GM19455 (cell line): ENCODE results near the gene XPR1.
A peak's percentile ranks its signal among the peaks of the same experiment; 100 is the strongest.
"Not testable (repeated sequence)": the region's sequence is repeated elsewhere in the genome, so short reads cannot be mapped to it uniquely, and the experiment has no call there.

Experiments used
- ATAC-seq: cut with Tn5 transposase; IDR thresholded peaks from one replicate; pipeline ENCODE4 v1.9.1; 2021; ENCODE audit not compliant: unreplicated experiment

The XPR1 gene

DNA sequence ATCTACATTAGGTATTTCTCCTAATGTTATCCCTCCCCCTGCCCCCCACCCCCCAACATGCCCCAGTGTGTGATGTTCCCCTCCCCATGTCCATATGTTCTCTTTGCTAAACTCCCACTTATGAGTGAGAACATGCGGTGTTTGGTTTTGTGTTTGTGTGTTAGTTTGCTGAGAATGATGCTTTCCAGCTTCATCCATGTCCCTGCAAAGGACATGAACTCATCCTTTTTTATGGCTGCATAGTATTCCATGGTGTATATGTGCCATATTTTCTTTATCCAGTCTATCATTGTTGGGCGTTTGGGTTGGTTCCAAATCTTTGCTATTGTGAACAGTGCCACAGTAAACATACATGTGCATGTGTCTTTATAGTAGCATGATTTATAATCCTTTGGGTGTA lies 199.7 kb downstream of the XPR1 start:
- ATAC-seq, result not testable (repeated sequence)

- not testable (repeated sequence) for ATAC-seq
Observed at GRCh38 chr1:180833180-180833579, 201.4 kb downstream of the XPR1 start.

DNA sequence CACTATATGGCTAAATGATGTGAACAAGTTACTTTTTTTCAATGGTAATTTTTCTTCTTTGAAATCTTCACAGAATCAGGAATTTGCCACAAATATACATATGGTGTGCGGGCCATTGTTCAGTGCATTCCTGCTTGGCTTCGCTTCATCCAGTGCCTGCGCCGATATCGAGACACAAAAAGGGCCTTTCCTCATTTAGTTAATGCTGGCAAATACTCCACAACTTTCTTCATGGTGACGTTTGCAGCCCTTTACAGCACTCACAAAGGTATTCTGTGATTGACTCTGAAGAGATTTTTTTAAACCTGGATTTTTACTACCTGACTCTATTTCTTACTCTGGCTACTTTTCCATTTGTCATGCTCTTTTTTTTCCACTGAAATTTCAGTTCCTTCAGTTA lies 204.6 kb downstream of the XPR1 start:
- no peak for ATAC-seq

DNA sequence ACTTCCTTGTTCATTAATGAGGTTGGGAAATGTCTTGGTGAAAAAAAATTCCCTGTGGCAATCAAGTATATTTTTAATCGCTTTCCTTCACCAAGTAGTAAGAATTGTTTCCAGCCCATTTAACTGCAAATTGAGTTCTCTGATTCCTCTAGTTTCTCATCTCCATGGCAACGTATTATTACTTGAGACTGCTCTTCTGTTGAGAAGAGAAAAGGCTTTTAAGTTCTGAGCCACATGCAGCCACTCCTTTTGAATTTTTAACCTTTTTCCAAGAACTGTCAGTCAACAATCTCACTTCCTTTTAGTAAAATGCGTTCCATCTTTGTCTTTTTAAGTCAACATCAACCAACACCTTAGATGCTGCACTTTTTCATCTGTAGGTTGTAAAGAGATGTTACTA lies 205.2 kb downstream of the XPR1 start:
- no peak for ATAC-seq

GRCh38 chr1:180838535-180838934 lies 206.7 kb downstream of the XPR1 start:
- ATAC-seq, result no peak

- no peak for ATAC-seq
Observed at GRCh38 chr1:180839547-180839946, 207.7 kb downstream of the XPR1 start.

GRCh38 chr1:180841415-180841814 lies 209.6 kb downstream of the XPR1 start:
- ATAC-seq, result no peak

DNA sequence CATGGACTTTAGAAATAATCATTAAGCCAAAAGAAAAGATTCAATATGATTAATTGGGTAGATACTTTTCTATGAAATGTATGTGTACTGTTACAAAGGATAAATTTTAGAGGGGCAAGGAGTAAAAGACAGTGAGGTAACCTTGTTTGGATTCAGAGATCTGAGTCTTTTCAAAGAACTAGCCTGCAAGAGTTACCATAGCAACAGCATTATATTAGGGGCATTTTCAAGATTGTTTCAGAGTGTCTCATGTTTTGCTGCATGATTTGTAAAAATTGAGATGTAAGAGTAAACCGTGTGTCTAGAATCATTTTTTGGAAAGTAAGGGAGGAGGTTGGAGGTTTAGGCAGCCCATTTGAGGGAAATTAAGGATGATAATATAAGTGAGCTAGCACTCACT lies 210.2 kb downstream of the XPR1 start:
- ATAC-seq, result no peak

DNA sequence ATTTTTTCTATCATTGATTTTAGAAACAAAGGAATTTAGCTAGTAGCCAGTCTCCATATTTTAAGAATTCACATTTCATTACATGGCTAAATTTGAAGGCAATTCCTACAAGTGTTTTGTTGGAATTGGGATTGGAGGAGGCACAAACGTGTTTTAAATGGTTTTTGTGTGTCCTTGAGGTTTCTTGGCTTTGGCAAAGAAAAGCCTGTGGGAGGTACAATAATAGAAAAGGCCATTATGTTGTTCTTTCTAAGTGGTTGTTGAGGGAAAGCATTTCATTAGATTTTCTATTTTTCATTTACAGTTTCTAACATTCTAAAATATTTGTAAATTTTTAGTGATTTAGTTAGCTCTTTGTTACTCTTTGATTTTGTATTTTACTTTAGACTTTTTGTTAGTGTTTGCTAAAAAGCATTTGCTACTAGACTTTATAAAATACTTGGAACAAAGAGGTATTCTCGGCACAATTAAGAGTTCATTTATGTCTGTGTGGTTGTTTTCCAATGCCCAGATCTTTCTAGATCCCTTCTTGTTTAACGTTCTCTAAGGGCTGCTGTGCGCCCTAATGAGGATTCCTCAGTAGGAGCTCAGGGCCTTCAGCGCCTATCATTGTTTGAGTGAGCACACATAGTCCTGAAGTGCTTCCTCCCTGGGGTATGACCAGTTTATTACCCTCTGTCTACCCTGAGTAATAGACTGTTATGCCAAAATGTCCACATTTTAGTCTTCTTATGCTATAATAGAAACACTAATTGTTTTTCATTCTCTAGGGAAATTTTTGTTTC lies 210.9 kb downstream of the XPR1 start:
- ATAC-seq, result no peak

GRCh38 chr1:180845352-180845751 lies 213.5 kb downstream of the XPR1 start:
- no peak for ATAC-seq

DNA sequence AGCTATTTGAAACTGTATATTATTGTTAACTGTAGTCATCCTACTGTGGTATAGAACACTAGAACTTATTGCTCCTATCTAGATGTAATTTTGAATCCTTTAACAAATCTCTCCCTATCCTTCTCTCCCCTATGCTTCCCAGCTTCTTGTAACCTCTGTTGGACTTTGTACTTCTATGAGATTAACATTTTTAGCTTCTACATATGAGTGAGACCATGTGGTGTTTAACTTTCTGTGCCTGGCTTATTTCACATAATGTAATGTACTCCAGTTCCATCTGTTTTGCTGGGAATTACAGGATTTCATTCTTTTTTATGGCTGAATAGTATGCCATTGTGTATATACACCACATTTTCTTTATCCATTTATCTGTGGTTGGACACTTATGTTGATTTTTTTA lies 216.4 kb downstream of the XPR1 start:
- ATAC-seq, result no peak

- peak; percentile 80 for ATAC-seq
Observed at GRCh38 chr1:180849031-180849775, 217.4 kb downstream of the XPR1 start.

- no peak for ATAC-seq
Observed at GRCh38 chr1:180851995-180852887, 220.4 kb downstream of the XPR1 start.

GRCh38 chr1:180854001-180854400 lies 222.2 kb downstream of the XPR1 start:
- ATAC-seq, result no peak

DNA sequence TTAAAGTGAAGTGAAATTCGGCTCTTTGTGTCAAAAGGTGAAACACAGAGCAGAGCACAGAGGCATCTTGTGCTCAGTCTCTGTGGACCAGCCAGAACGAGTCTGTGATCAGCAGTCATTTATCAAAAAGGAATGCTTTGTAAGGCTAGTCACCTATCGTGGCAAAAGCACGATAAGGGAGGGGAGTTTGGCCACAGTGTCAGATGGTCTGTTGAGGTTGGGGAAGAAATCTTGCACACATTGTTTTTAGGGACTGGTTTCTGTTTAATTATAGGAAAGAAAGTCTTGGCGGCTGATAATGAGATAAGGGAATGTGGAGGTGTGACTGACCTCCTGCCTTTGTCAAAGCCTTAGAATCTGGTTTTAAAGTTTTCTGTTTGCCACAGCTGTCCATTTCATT lies 222.6 kb downstream of the XPR1 start:
- ATAC-seq, result no peak

DNA sequence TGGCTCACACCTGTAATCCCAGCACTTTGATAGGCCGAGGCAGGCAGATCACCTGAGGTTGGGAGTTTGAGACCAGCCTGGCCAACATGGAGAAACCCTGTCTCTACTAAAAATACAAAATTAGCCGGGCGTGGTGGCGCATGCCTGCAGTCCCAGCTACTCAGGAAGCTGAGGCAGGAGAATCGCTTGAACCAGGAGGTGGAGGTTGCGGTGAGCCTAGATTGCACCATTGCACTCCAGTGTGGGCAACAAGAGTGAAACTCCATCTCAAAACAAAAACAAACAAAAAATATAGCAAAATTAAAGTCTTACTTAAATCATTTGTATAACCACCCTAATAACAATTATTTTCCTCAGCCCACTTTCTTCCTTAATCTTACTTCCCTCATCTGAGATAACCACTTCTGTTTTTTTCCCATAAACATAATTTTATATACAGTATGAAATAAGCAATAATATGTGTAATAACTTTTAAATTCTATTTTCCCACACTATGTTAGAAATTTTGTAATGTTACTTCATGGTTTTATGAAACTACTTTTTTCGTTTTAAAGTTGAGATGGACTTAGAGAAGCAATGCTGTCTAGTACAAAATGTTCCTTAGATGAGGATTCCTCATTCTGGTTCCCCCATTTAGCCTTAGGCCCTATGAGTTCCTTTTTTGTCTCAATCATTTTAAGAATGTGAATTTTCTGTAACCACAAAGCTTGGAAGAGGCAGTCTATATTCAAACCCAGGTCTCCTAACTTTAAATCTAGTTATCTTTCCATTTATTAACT lies 226.3 kb downstream of the XPR1 start:
- not testable (repeated sequence) for ATAC-seq

DNA sequence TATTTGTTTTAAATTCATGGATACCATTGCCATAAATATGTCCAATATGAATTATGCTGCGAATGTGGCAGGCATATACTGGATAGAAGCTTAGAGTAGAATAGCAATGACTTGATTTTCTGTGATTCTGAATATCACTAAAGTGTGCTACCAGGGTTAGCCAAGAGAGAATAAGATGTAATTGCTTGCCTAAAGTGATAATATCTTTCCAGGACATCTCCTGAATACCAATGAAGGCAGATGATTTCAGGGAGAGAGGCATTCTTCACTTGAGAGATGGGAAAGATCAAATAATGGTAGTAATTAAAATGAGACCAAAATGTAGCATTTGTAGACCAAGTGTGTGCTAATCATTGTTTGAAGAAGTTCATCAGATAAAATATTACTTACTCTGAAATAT lies 227.5 kb downstream of the XPR1 start:
- no peak for ATAC-seq

DNA sequence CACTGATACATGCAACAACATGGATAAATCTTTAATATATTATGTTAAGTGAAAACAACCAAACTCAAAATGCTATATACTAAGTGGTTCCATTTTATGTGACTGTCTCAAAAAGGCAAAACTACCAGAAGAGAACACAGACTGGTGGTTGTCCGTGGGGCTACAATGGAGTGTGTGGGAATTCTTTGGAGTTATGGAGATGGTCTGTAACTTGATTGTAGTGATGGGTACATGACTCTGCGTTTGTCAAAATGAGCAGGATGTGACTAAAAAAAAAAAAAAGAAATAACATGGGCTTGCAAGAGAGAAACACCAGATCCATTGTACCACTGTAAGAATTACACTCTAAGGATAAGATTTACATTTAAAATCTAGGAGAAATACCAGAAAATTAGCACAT lies 228.7 kb downstream of the XPR1 start:
- no peak for ATAC-seq

DNA sequence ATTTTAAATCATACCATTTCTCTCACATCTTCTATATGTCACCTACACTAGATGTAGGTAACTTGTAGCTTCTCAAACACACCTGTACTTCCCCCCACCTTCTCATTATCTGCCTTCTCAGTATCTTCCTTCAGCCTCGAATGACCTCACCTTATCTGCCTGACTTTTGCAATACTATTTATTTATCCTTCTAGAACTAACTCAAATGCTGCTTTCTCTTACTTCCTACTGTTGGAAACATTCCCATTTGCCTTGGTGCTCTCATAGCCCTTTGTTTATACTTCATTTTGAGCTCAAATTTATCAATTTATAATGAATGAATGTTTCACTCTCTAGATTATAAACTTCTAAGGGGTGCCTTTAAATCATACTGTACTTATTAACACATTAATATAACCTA lies 230.5 kb downstream of the XPR1 start:
- no peak for ATAC-seq

GRCh38 chr1:180863158-180863775 lies 231.4 kb downstream of the XPR1 start:
- no peak for ATAC-seq
